Activated T-cell treated with anti-CD3 and anti-CD28 coated beads, Interleukin-2, amount 50 U/mL, for 72 hours (primary cell): Measurements from ENCODE around the gene CRYBA1. TPM values are rescaled to one million over a fixed set of nuclear protein-coding genes. Genes with fewer than 3 reads are reported as not detected.
A peak's percentile ranks its signal among the peaks of the same experiment; 100 is the strongest.
"Not testable (repeated sequence)": the region's sequence is repeated elsewhere in the genome, so short reads cannot be mapped to it uniquely, and the experiment has no call there.

Experiments used
- ATAC-seq, 2 donors: fragments of 150-1000 bp; cut with Tn5 transposase; replicated peaks in 1 of 2; 2 replicates each; pipeline ENCODE4 v1.10.0; 2021; ENCODE audit warnings: moderate library complexity in 2 of 2, mild to moderate bottlenecking in 1 of 2
- DNase-seq, 2 donors: peaks; one replicate each; pipeline ENCODE4 v3.0.0; 2021 to 2022; ENCODE audit warnings: mixed read lengths in 1 of 2
- H3K27ac Mint-ChIP-seq: one replicate; pipeline ENCODE4 v1.8.0; 2022; ENCODE audit warnings: mild to moderate bottlenecking, moderate library complexity, mixed read lengths
- H3K27me3 Mint-ChIP-seq: one replicate; pipeline ENCODE4 v1.8.0; 2022; ENCODE audit warnings: low read depth, mixed read lengths
- H3K36me3 Mint-ChIP-seq, 2 donors: one replicate each; pipeline ENCODE4 v1.8.0; 2022; ENCODE audit warnings: mixed read lengths in 2 of 2, mild to moderate bottlenecking in 1 of 2; ENCODE audit not compliant: insufficient read depth in 2 of 2
- H3K4me1 Mint-ChIP-seq: one replicate; pipeline ENCODE4 v1.8.0; 2022; ENCODE audit warnings: low read depth, mixed read lengths
- H3K4me3 Mint-ChIP-seq, 2 donors: one replicate each; pipeline ENCODE4 v1.8.0; 2022; ENCODE audit warnings: mild to moderate bottlenecking in 2 of 2, mixed read lengths in 2 of 2, moderate library complexity in 2 of 2
- H3K9me3 Mint-ChIP-seq, 2 donors: one replicate each; pipeline ENCODE4 v1.8.0; 2022; ENCODE audit warnings: mixed read lengths in 2 of 2
- total RNA-seq, 2 donors: library from RNA; stranded (reverse); gene quantifications; one replicate each; pipeline ENCODE4 v1.2.3, GENCODE V29; 2022

Gene CRYBA1
- total RNA-seq, 2 donors from 2014 or later, result not detected

DNA sequence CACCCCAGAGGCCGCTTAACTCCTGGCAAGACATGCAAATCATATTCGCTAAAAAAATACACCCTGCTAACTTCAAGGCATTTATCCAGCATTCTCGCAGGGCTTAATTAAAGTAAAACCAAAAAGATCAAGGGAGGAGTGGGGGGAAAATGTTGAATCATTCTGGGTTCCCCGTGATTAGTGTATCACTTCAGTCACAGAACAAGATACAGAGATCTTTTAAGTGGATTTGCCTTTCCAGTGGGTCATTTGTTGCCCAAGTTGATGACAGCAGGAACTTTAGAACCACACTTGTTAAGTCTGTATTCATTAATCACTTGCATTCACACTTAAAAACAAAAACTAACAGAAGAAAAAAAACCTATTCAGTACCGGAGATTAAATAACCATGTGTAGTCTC is 17.3 kb downstream of the CRYBA1 start:
- no peaks in the 10 kb centered on the region for H3K9me3 Mint-ChIP-seq
- no peaks in the 10 kb centered on the region for H3K27me3 Mint-ChIP-seq
- peaks cover 1 to 12% of the 10 kb centered on the region in 2 donors for H3K36me3 Mint-ChIP-seq
- no peak overlapping the region for H3K4me3 Mint-ChIP-seq
- H3K4me1 Mint-ChIP-seq, result peaks cover 42% of the 10 kb centered on the region
- DNase-seq (no peak), ATAC-seq (no peak)
- H3K27ac Mint-ChIP-seq, result peak overlapping the region; percentile 84

DNA sequence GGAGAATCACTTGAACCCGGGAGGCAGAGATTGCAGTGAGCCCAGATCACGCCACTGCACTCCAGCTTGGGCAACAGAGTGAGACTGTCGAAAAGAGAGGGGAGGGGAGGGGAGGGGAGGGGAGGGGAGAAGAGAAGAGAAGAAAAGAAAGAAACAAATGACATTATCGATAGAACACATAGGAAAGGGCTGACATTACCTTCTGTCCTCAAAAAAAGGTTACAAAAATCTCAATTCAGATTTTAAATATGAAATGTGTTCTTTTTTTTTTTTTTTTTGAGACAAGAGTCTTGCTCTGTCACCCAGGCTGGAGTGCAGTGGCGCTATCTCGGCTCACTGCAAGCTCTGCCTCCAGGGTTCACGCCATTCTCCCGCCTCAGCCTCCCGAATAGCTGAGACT is 25.3 kb downstream of the CRYBA1 start:
- Mint-ChIP-seq H3K36me3 (peaks cover 11 to 27% of the 10 kb centered on the region in 2 donors), H3K4me1 (peaks cover 48% of the 10 kb centered on the region)
- not testable (repeated sequence) for H3K27me3 Mint-ChIP-seq, H3K9me3 Mint-ChIP-seq, H3K27ac Mint-ChIP-seq, ATAC-seq, H3K4me3 Mint-ChIP-seq, DNase-seq

DNA sequence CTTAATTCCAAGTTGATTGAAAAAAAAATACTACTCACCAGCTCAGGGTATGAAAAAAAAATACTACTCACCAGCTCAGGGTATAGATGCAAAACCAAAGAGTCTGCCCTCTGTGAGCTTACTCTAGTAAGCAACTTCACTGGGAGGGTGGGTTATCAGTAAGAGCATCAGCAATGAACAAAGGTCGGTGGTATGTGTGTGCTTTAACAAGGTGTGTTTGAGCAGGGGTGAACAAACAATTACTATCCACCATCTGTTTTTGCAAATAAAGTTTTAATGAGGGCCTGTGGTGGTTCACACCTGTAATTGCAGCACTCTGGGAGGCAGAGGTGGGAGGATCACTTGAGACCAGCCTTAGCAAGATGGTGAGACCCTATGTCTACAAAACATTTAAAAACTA is 27.3 kb downstream of the CRYBA1 start:
- H3K9me3 Mint-ChIP-seq, result no peaks in the 10 kb centered on the region
- no peaks in the 10 kb centered on the region for H3K27me3 Mint-ChIP-seq
- ATAC-seq (no peak), DNase-seq (no peak)
- H3K36me3 Mint-ChIP-seq, result peaks cover 15 to 43% of the 10 kb centered on the region in 2 donors
- peak overlapping the region; percentile 7 for H3K27ac Mint-ChIP-seq
- H3K4me3 Mint-ChIP-seq, result no peak overlapping the region
- H3K4me1 Mint-ChIP-seq, result peaks cover 56% of the 10 kb centered on the region

DNA sequence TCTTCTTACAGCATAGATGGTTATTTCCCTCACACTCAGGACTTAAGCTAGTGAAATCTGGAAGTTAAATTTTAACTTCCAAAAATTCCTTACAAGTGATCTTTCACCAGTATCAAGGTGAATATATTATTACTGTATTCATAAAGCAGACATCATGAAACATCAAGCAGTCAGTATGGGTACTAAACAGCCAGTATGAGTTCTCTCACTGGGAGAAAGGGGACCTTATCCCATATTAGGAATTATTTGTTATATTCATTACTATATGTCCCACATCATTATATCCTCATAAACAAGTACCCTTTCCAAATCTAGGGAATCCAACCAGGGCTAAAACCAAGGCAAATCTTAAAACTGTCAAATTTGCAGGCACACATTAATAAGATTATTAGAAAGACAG is 32.0 kb downstream of the CRYBA1 start:
- peaks cover 71% of the 10 kb centered on the region for H3K4me1 Mint-ChIP-seq

DNA sequence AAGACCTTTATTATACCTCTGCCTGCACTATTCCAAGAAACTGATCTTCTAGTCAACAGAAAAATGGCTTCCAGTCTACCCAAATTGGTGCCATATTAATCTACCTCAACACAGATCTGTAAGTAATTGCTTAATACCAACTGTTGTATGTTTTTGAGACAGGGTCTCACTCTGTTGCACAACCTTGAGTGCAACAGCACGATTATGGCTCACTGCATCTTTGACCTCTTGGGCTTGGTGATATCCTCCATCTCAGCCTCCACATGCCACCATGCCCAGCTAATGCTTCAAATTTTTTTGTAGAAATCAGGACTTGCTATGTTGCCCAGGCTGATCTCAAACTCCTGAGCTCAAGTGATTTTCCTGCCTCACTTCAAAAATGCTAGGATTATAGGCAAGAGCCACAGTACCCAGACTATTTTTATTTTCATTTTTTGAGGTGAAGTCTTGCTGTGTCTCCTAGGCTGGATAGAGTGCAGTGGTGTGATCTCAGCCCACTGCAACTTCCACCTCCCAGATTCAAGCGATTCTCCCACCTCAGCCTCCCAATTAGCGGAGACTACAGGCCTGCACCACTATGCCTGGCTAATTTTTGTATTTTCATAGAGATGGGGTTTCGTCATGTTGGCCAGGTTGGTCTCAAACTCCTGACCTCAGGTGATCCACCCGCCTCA is 32.9 kb downstream of the CRYBA1 start:
- ATAC-seq (no peak), DNase-seq (no peak)
- Mint-ChIP-seq H3K27me3 (no peaks in the 10 kb centered on the region), H3K36me3 (peaks cover 28 to 67% of the 10 kb centered on the region in 2 donors), H3K4me3 (peak overlapping the region in 1 of 2 donors; percentile 59), H3K9me3 (peaks cover 0 to 2% of the 10 kb centered on the region in 2 donors), H3K27ac (peak overlapping the region; percentile 69), H3K4me1 (peaks cover 71% of the 10 kb centered on the region)

More for the DNA sequence above, 32.0 kb downstream of the CRYBA1 start:
- no peak for ATAC-seq
- Mint-ChIP-seq H3K27me3 (no peaks in the 10 kb centered on the region), H3K27ac (peak overlapping the region; percentile 40), H3K9me3 (peaks cover 0 to 2% of the 10 kb centered on the region in 2 donors), H3K36me3 (peaks cover 27 to 65% of the 10 kb centered on the region in 2 donors), H3K4me3 (no peak overlapping the region)
- no peak for DNase-seq

DNA sequence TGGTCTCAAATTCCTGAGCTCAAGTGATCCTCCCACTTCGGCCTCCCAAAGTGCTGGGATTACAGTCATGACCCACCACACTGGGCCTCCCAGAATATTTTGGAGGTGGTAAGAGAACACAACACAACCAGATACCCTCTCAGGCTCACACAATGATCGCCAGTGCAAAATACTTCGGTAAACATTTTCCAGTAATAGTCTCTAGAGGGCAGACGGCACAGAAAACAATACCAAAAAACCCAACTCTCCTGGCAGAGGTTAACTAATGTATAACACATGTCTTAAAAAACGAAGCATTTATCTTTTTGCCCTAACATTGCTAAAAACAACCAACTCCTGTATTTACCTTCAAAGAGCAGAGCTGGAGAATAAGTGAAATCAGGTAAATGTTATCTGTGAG is 36.8 kb downstream of the CRYBA1 start:
- peak overlapping the region; percentile 24 for H3K27ac Mint-ChIP-seq
- ATAC-seq, result no peak

DNA sequence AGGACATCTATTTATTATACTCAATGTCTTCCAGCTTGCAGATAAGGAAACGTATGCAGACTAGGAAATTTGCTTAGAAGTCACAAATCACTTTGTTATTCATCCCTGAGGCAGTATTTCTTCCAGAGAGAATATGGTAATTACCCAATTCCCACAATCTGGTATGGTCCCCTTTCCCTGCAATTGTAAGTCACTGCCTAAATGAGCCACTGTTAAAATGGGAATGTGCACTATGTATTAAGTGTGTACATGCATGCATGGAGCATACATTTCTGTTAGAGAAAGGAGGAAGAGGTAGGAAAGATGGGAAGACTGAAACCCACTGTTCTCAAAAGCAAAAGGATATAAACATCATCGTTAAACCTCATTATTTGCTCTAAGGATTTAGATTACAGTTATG is 37.3 kb downstream of the CRYBA1 start:
- peaks cover 19 to 79% of the 10 kb centered on the region in 2 donors for H3K36me3 Mint-ChIP-seq
- ATAC-seq (no peak), DNase-seq (no peak)
- H3K9me3 Mint-ChIP-seq, result peaks cover 0 to 2% of the 10 kb centered on the region in 2 donors
- H3K27ac Mint-ChIP-seq, result peak overlapping the region; percentile 24
- H3K4me1 Mint-ChIP-seq, result peaks cover 78% of the 10 kb centered on the region
- H3K27me3 Mint-ChIP-seq, result no peaks in the 10 kb centered on the region
- peak overlapping the region; percentile 9 to 36 for H3K4me3 Mint-ChIP-seq

More for the DNA sequence above, 36.8 kb downstream of the CRYBA1 start:
- Mint-ChIP-seq H3K9me3 (peaks cover 0 to 2% of the 10 kb centered on the region in 2 donors), H3K4me3 (peak overlapping the region in 1 of 2 donors; percentile 9), H3K36me3 (peaks cover 19 to 79% of the 10 kb centered on the region in 2 donors), H3K27me3 (no peaks in the 10 kb centered on the region), H3K4me1 (peaks cover 78% of the 10 kb centered on the region)
- DNase-seq, result no peak

DNA sequence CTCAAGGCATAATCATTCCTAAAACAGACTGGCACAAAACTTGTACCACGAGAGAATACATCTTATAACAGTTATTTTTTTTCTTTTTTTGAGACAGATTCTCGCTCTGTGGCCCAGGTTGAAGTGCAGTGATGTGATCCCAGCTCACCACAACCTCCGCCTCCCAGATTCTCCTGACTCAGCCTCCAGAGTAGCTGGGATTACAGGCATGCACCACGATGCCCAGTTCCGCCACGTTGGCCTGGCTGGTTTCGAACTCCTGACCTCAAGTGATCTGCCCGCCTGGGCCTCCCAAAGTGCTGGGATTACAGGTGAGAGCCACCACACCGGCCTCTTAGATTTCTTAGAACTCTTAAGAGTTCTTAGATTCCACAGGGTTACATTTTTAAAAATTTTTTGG is 43.2 kb downstream of the CRYBA1 start:
- peaks cover 9 to 55% of the 10 kb centered on the region in 2 donors for H3K36me3 Mint-ChIP-seq
- peak overlapping the region; percentile 65 to 79 for H3K4me3 Mint-ChIP-seq
- peak overlapping the region; percentile 92 for H3K27ac Mint-ChIP-seq
- ATAC-seq (no peak), DNase-seq (no peak)
- H3K9me3 Mint-ChIP-seq, result no peaks in the 10 kb centered on the region
- no peaks in the 10 kb centered on the region for H3K27me3 Mint-ChIP-seq
- H3K4me1 Mint-ChIP-seq, result peaks cover 78% of the 10 kb centered on the region

DNA sequence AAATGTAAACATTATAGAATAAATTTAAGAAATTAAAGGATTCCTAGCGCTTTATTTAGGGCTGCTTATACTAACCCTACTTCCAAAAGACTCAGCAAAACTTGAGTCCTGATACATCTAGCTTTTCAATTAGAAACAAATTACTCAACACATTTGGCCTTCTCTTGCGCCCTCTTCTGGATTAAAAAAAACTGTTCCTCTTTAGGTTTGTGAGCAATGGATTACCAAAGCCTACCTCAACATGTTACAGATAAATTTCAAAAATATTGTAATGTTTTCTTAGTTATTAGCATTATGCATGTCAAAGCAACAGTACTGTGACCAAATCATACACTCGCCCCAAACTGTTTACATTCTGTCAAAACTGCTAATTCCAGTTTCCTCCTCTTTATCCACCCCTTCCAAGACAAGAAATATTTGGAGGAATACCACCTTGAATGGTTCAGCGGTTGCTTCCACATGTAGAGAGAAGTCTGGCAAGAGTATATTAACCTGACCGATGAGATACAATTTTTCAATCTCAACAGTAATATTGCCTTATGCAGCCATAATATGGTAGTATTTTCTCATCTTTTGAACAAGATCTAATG is 44.6 kb downstream of the CRYBA1 start:
- peaks cover 72% of the 10 kb centered on the region for H3K4me1 Mint-ChIP-seq
- peak overlapping the region; percentile 99 for H3K27ac Mint-ChIP-seq
- ATAC-seq, result no peak
- peaks cover 9 to 44% of the 10 kb centered on the region in 2 donors for H3K36me3 Mint-ChIP-seq
- H3K27me3 Mint-ChIP-seq, result no peaks in the 10 kb centered on the region
- H3K4me3 Mint-ChIP-seq, result peak overlapping the region; percentile 88 to 98
- DNase-seq, result peak; percentile 23 to 50
- no peaks in the 10 kb centered on the region for H3K9me3 Mint-ChIP-seq

DNA sequence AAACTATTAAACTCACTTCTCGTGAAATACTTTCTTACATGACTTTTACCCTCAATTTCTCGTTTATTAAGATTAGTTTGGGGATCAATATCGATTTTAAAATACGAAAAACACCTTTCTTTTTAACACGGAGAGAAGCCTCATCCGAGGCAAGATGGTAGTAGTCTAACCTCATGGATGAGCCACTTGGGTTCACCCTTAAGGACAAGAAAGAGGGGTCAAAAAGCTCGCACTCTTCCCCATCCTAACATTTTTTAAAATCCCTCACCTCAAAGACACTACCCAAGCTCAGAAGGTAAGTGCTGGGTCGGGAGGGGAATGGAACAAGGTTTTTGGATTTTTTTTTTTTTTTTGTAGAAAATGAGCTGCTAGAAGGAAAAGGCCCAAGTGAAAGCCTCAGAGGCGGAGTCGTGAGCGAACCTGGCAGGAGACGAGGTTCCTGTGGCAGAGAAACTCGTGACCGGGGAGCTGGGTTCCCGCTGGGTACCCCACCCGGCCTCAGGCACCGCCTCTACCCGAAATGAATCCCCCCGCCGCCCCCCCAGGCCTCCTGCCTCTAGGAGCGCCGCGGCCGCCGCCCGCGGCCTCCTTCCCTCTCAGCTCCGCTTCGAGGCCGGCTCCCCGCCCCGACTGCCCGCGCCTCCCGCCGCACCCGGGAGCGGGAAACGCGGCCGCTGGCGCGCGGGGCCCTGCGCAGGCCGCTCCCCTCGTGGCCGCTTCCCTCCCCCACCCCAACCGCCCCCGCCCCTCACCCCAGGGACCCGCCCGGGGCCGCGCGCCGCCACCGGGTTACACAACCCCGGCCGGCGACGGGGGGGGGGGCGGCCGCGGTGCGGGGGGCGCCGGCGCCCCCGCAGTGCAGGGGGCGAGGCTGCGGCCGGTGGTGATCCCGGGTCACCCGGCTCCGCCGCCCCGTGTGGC is 45.7 kb downstream of the CRYBA1 start:
- peak overlapping the region; percentile 99 for H3K27ac Mint-ChIP-seq
- peaks cover 7 to 33% of the 10 kb centered on the region in 2 donors for H3K36me3 Mint-ChIP-seq
- H3K4me3 Mint-ChIP-seq, result peak overlapping the region; percentile 98
- ATAC-seq (peak; percentile 1 to 3), DNase-seq (peak; percentile 62)
- H3K9me3 Mint-ChIP-seq, result no peaks in the 10 kb centered on the region
- H3K27me3 Mint-ChIP-seq, result no peaks in the 10 kb centered on the region
- H3K4me1 Mint-ChIP-seq, result peaks cover 61% of the 10 kb centered on the region

DNA sequence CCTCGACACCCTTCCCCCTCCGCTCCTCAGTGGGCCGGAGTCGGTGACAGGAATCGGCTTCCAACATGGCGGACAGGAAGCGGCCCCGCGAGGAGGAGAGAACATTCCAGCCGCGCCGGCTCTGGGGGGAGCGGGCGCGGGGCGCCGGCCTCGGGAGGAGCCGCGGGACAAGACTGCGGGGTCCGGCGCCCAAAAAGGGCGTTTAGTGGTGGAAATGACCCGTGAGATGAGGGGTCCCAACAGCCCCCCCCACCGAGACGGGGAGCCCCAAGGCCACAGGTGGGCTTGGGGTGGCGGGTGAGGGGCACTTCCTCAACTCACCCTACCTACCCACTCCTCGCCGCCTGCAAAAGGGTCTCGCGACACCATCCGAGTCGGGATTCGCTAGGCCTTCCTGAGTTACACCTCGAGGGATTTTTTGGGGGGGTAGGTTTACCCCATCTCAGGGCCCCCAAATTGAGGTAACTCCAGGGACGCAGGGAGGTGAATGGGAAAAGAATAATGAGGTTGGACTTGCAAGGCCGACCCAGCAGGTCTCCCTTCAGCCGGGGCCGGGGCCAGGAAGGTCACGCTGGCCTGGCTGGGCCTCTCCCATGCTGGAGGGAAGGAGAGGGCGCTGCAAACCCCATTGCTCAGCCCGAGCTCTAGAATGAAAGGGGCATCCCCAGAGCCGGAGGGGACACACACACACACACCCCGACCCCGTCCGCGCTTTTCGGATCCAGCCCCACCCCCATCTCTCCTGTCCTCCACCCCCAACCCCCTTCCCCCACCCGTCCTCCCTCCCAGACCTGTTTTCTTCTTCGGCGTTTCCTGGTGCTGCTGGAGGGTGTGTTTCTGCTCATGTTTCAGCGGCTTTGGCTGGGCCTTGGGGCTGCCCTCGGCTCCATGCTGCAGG is 46.6 kb downstream of the CRYBA1 start:
- peak overlapping the region; percentile 96 to 98 for H3K4me3 Mint-ChIP-seq
- no peaks in the 10 kb centered on the region for H3K27me3 Mint-ChIP-seq
- ATAC-seq (peak; percentile 42 to 49), DNase-seq (peak; percentile 78 to 79)
- peaks cover 52% of the 10 kb centered on the region for H3K4me1 Mint-ChIP-seq
- peaks cover 7 to 25% of the 10 kb centered on the region in 2 donors for H3K36me3 Mint-ChIP-seq
- H3K9me3 Mint-ChIP-seq, result no peaks in the 10 kb centered on the region
- H3K27ac Mint-ChIP-seq, result peak overlapping the region; percentile 99

DNA sequence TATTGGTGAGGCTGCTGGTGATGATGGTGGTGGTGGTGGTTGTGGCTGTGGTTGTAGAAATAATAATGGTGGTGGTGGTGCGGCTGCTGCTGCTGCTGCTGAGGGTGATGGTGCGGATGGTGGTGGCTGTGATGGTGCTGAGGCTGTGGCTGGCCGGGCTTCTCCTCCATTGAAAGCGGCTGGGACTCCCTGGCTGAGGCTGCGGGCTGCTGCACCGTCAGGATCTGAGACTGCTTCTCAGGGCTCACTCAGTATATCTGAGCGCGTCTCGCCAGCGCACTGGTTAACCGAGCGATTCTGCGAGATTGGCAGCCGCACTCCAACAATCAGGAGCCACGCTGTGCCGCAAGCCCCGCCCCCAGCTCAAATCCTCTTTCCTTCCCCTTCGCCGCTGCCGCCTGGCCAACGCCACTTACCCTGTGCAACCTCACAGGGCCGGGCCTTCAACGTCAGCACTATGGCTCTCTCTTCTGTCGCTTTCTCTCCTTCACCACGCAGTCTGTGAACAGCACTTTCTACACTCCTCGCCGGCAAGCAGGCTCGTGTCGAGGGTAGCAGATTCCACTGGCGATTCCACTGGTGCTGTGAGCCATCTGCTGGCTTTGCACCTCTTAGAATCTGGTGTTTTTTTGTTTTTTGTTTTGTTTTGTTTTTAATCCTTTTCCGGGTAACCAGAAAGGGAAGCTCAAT is 47.4 kb downstream of the CRYBA1 start, which contains the start of gene NUFIP2:
NUFIP2 (minus strand) TSS at position 259 of the 690 bp plus-strand sequence; CDS start at position 170, 89 bp downstream.
- DNase-seq (peak; percentile 98 to 99), ATAC-seq (peak; percentile 91)
- Mint-ChIP-seq H3K27me3 (no peaks in the 10 kb centered on the region), H3K27ac (peak within 1 kb of the TSS; percentile 99), H3K4me3 (peak within 1 kb of the TSS; percentile 96 to 98), H3K4me1 (peaks cover 44% of the 10 kb centered on the region), H3K36me3 (peaks cover 7 to 18% of the 10 kb centered on the region in 2 donors), H3K9me3 (no peaks in the 10 kb centered on the region)
